Stimulated activated CD4-positive, alpha-beta T cell treated with anti-CD3 and anti-CD28 coated beads, Interleukin-15, amount 100 ng/mL, for 48 hours (primary cell): ENCODE measurements around the gene ZHX3.

Experiments used
- DNase-seq, 2 donors: peaks; one replicate each; pipeline ENCODE4 v3.0.0-alpha.2; 2020; ENCODE audit warnings: low read depth in 2 of 2

Gene ZHX3

GRCh38 chr20:41355192-41355591 is 37.7 kb upstream of the ZHX3 start:
- no peak for DNase-seq

GRCh38 chr20:41353530-41353929 is 36.0 kb upstream of the ZHX3 start:
- no peak for DNase-seq

GRCh38 chr20:41352666-41353065 is 35.1 kb upstream of the ZHX3 start:
- DNase-seq = no peak

GRCh38 chr20:41352106-41352505 is 34.6 kb upstream of the ZHX3 start:
- no peak for DNase-seq

GRCh38 chr20:41350408-41350962 is 33.0 kb upstream of the ZHX3 start:
- DNase-seq = no peak

- DNase-seq = no peak
These were observed 32.4 kb upstream of the ZHX3 start for GRCh38 chr20:41349943-41350342.

GRCh38 chr20:41349266-41349665 is 31.7 kb upstream of the ZHX3 start:
- DNase-seq = no peak

GRCh38 chr20:41348430-41349172 is 31.1 kb upstream of the ZHX3 start:
- DNase-seq = no peak

- no peak for DNase-seq
These were observed 30.2 kb upstream of the ZHX3 start for GRCh38 chr20:41347523-41348429.

GRCh38 chr20:41345729-41346067 is 28.2 kb upstream of the ZHX3 start:
- no peak for DNase-seq

- no peak for DNase-seq
These were observed 27.6 kb upstream of the ZHX3 start for GRCh38 chr20:41344938-41345728.

GRCh38 chr20:41344477-41344876 is 26.9 kb upstream of the ZHX3 start:
- DNase-seq = no peak

- DNase-seq = no peak
These were observed 25.2 kb upstream of the ZHX3 start for GRCh38 chr20:41342474-41343464.

GRCh38 chr20:41340327-41341055 is 23.0 kb upstream of the ZHX3 start, which contains the start of gene LPIN3:
Gene LPIN3 (plus strand): TSS chr20:41340821. CDS start chr20:41345804, 4,983 bp downstream.
- peak; percentile 43 to 70 for DNase-seq

- DNase-seq = peak; percentile 68 to 79
These were observed 22.4 kb upstream of the ZHX3 start for GRCh38 chr20:41339957-41340326.

GRCh38 chr20:41336711-41337492 is 19.4 kb upstream of the ZHX3 start:
- DNase-seq = no peak

- DNase-seq = no peak
These were observed 18.1 kb upstream of the ZHX3 start for GRCh38 chr20:41335591-41335990.

GRCh38 chr20:41334443-41335421 is 17.2 kb upstream of the ZHX3 start:
- no peak for DNase-seq
